GM12891 (cell line): ENCODE measurements around the gene TSPYL2. TPM values are rescaled to one million over a fixed set of nuclear protein-coding genes. Genes with fewer than 3 reads are reported as not detected.

Source experiments
- DNase-seq: peaks from one replicate; pipeline ENCODE4 v3.0.0; 2011; ENCODE audit warnings: low spot score; ENCODE audit not compliant: insufficient read length
- FAIRE-seq: peaks from 2 replicates; lab custom pipeline; 2011; peaks lifted over from hg19 to GRCh38; lab: Jason Lieb, UNC
- PAX5 ChIP-seq: IDR thresholded peaks from 2 replicates; pipeline ENCODE4 v1.6.1; 2011; ENCODE audit warnings: low read length, moderate library complexity, mild to moderate bottlenecking; ENCODE audit not compliant: insufficient read depth, severe bottlenecking
- POLR2A ChIP-seq: IDR thresholded peaks from 2 replicates; pipeline ENCODE4 v1.6.1; 2011; ENCODE audit warnings: low read depth, low read length, control low read depth
- POLR2AphosphoS5 ChIP-seq: IDR thresholded peaks from 2 replicates; pipeline ENCODE4 v1.6.1; 2011; ENCODE audit warnings: low read depth, low read length, control low read depth
- POU2F2 ChIP-seq: IDR thresholded peaks from 2 replicates; pipeline ENCODE4 v1.6.1; 2011; ENCODE audit warnings: low read depth, mild to moderate bottlenecking, control low read depth, low read length, moderate library complexity
- SPI1 ChIP-seq: IDR thresholded peaks from 2 replicates; pipeline ENCODE4 v1.6.1; 2011; ENCODE audit warnings: low read depth, low read length, control low read depth
- TAF1 ChIP-seq: IDR thresholded peaks from 2 replicates; pipeline ENCODE4 v1.6.1; 2011; ENCODE audit warnings: low read depth, low read length, control low read depth
- polyA plus RNA-seq: library from polyadenylated mRNA; unstranded; fragments of >200 nt; gene quantifications from one replicate; pipeline ENCODE4 v1.2.1, GENCODE V29; 2012; ENCODE audit warnings: low read depth, missing spikeins, inconsistent platforms; ENCODE audit not compliant: missing spikeins

The TSPYL2 gene
- 38.1 TPM for polyA plus RNA-seq

DNA sequence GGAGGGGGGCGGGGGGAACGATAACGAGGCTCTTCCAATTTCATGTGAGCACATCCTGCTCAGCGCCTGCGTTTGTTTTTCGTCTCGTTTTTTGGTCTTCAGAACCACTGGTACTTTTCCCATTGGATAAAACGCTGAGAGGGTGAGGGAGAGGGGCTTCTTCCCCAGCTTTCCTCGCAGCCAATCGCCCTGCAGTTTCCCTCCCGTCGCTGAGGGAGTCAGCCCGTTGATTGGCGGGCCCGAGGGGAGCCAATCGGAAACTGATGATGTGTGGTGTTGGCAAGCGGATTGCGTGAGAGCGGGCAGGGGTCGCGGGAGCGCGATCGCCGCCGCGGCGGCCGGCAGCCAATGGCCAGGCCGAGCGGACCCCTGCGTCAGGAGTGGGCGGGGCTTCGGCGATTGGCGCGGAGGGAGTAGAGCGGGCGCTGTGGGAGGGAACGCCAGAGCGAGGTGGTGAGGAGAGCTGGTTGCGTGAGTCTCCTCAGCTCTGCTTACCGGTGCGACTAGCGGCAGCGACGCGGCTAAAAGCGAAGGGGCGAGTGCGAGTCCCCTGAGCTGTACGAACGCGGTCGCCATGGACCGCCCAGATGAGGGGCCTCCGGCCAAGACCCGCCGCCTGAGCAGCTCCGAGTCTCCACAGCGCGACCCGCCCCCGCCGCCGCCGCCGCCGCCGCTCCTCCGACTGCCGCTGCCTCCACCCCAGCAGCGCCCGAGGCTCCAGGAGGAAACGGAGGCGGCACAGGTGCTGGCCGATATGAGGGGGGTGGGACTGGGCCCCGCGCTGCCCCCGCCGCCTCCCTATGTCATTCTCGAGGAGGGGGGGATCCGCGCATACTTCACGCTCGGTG lies at the start of gene TSPYL2:
TSS of gene TSPYL2 (plus strand) at position 443 of the 848 bp plus-strand sequence. CDS start at position 575, 132 bp downstream.
- FAIRE-seq, result peak; percentile 100
- DNase-seq, result peak; percentile 87
- TF ChIP-seq SPI1 (no peak), POLR2A (peak; percentile 99), POLR2AphosphoS5 (peak; percentile 99), TAF1 (peak; percentile 87), PAX5 (no peak), POU2F2 (peak; percentile 86)

GRCh38 chrX:53036149-53036548 lies 46.0 kb upstream of the TSPYL2 start:
- FAIRE-seq (no peak), DNase-seq (no peak)
- TF ChIP-seq PAX5, result no peak

GRCh38 chrX:53039236-53039635 lies 42.9 kb upstream of the TSPYL2 start:
- no peak for FAIRE-seq
- no peak for TF ChIP-seq POU2F2
- no peak for TF ChIP-seq POLR2A
- no peak for TF ChIP-seq PAX5
- no peak for TF ChIP-seq TAF1
- no peak for TF ChIP-seq SPI1
- no peak for TF ChIP-seq POLR2AphosphoS5
- DNase-seq, result no peak

DNA sequence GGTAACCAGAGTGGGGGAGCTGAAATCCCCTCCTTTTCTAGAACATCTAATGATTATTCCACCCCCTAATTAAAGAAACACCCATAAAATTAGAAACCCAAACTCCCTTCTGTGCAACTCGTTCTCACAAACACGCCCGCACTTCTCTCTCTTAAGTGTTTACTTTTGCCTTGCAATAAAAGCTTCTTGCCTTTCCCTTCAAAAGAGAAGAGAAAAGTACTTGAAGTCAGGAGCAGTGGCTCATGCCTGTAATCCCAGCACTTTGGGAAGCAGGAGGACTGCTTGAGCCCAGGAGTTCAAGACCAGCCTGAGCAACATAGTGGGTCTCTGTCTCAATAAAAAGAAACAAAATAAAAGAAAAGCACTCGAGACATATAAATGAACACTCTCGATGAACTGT lies 37.2 kb upstream of the TSPYL2 start:
- no peak for FAIRE-seq
- no peak for DNase-seq
- TF ChIP-seq SPI1, result no peak
- TF ChIP-seq POLR2AphosphoS5, result no peak
- no peak for TF ChIP-seq POU2F2
- no peak for TF ChIP-seq TAF1
- TF ChIP-seq PAX5, result no peak
- no peak for TF ChIP-seq POLR2A

GRCh38 chrX:53047228-53047627 lies 34.9 kb upstream of the TSPYL2 start:
- DNase-seq, result no peak
- FAIRE-seq, result no peak
- TF ChIP-seq SPI1 (no peak), TAF1 (no peak), POLR2AphosphoS5 (no peak), POLR2A (no peak), PAX5 (no peak), POU2F2 (no peak)

GRCh38 chrX:53048169-53049126 lies 33.7 kb upstream of the TSPYL2 start, which contains the start of gene GPR173:
Gene GPR173 (plus strand): TSS chrX:53048789. CDS start chrX:53076622, 27,833 bp downstream.
- no peak for FAIRE-seq
- TF ChIP-seq POLR2AphosphoS5 (no peak), POU2F2 (no peak), SPI1 (no peak), TAF1 (no peak), PAX5 (no peak), POLR2A (no peak)
- no peak for DNase-seq

DNA sequence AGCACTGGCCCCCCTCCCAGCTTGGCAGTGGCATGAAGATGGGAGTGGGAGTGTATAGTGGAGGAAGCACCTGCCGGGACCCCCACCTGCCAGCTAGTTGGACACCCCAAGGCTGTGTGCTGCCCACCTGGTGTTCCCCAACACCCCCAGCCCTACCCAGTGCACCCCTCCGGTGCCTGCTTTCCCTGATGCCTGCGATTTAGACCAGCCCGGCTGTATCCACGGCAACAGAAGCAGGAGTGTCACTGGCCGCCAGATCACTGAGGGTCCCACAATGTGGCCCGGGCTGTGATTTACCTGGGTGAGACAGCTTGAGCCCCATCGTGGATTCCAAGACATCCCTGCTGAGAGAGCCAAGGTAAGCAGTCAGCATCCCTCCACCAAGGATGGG lies 33.0 kb upstream of the TSPYL2 start:
- FAIRE-seq, result no peak
- DNase-seq, result no peak
- no peak for TF ChIP-seq POU2F2
- TF ChIP-seq POLR2AphosphoS5, result no peak
- no peak for TF ChIP-seq POLR2A
- TF ChIP-seq SPI1, result no peak
- TF ChIP-seq TAF1, result no peak
- no peak for TF ChIP-seq PAX5

DNA sequence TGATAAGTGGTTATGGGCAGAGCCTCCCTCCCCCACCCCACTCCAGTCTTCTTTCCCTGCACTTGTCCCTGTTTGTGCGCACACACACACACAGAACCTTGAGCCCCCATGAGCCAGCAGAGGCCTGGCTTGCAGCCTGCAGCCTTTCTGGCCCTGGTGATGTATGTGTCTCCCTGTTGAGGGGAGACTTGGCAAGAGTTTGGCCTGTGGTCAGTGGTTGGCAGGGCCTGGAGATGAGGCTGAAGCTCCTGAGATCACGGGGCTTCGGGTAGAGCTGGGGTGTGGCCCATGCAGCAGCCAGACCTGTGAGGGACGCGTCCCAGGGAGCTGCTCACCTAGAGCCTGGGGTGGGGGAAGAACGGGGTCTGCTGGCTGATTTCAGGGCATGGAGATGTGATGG lies 31.3 kb upstream of the TSPYL2 start:
- no peak for DNase-seq
- TF ChIP-seq POU2F2 (no peak), SPI1 (no peak), POLR2AphosphoS5 (no peak), PAX5 (no peak)
- no peak for FAIRE-seq
